HCT116 (cell line): Measurements from ENCODE around the gene CRHBP. TPM values are rescaled to one million over a fixed set of nuclear protein-coding genes. Genes with fewer than 3 reads are reported as not detected.

Source experiments
- ATAC-seq: fragments of 200-7000 bp; cut with Tn5 transposase; 2 replicates; pipeline ENCODE4 v1.9.1; 2020; ENCODE audit warnings: mild to moderate bottlenecking, moderate library complexity
- BruUV-seq: library from RNA; stranded (reverse); fragments of 400-500 nt; replicated peaks from 2 replicates; lab custom pipeline; 2021; lab: Mats Ljungman, UMichigan
- CTCF ChIA-PET: fragments of 300-600 bp; sonication (Branson Sonifier 250); formaldehyde crosslinking; loops from one replicate; lab custom pipeline; 2021; ENCODE audit warnings: antibody characterized with exemption; lab: Charles Lee
- POLR2A ChIA-PET: fragments of 300-600, 350-600 bp; sonication (Branson Sonifier 250); formaldehyde crosslinking; loops from one replicate; lab custom pipeline; 2021; ENCODE audit warnings: antibody characterized with exemption; lab: Charles Lee
- RAD21 ChIA-PET, 2 experiments: fragments of 300-600 bp; sonication (Branson Sonifier 250); formaldehyde crosslinking; loops; one replicate each; lab custom pipeline; 2023; ENCODE audit warnings: low total read pairs in 2 of 2; ENCODE audit not compliant: uncharacterized antibody in 2 of 2, unreplicated experiment in 2 of 2, low non-redundant PET in 1 of 2; lab: Charles Lee
- DNase-seq: peaks from one replicate; pipeline ENCODE4 v3.0.0-alpha.2; 2010; ENCODE audit warnings: low read depth, low spot score
- H2AFZ ChIP-seq: fragments of 200-600 bp; shearing (Covaris generic), sonication (generic); 2 replicates; pipeline ENCODE4 v1.6.1; 2017; ENCODE audit warnings: low read depth, mixed run types, mixed read lengths, antibody characterized with exemption, low read length; ENCODE audit not compliant: poor library complexity, severe bottlenecking
- H3K27ac ChIP-seq: 2 replicates; pipeline ENCODE4 v1.5.1; 2012; ENCODE audit warnings: low read depth, low read length
- H3K27me3 ChIP-seq: fragments of 200-600 bp; sonication (generic); 2 replicates; pipeline ENCODE4 v1.6.1; 2016; ENCODE audit warnings: mixed run types, low read length, mixed read lengths; ENCODE audit not compliant: insufficient read depth
- H3K36me3 ChIP-seq, 2 experiments: fragments of 200-500 bp in 1 of 2; fragments of 200-600 bp in 1 of 2; sonication (Bioruptor generic) in 1 of 2; sonication (generic) in 1 of 2; 2 replicates each; pipeline versions ENCODE4 v1.5.1 to v1.6.1; 2014 to 2016; ENCODE audit warnings: low read length in 2 of 2, inconsistent platforms in 1 of 2, mixed read lengths in 1 of 2, mixed run types in 1 of 2; ENCODE audit not compliant: insufficient read depth in 2 of 2, control insufficient read depth in 1 of 2
- H3K4me1 ChIP-seq, 2 experiments: fragments of 200-600 bp in 1 of 2; sonication (generic) in 1 of 2; 2 replicates each; pipeline versions ENCODE4 v1.5.1 to v1.6.1; 2012 to 2017; ENCODE audit warnings: low read length in 2 of 2, inconsistent platforms in 1 of 2, mild to moderate bottlenecking in 1 of 2, mixed read lengths in 1 of 2, mixed run types in 1 of 2, moderate library complexity in 1 of 2; ENCODE audit not compliant: insufficient read depth in 2 of 2, control insufficient read depth in 1 of 2
- H3K4me2 ChIP-seq: fragments of 200-600 bp; sonication (generic); 2 replicates; pipeline ENCODE4 v1.6.1; 2017; ENCODE audit warnings: mixed run types, low read length, mixed read lengths
- H3K4me3 ChIP-seq, 2 experiments: fragments of 200-600 bp in 1 of 2; sonication (generic) in 1 of 2; replicated peaks in 1 of 2; 2 replicates each; pipeline ENCODE4 v1.5.1; 2011 to 2016; ENCODE audit warnings: low read length in 2 of 2, control low read depth in 1 of 2, low read depth in 1 of 2, mild to moderate bottlenecking in 1 of 2, mixed read lengths in 1 of 2, mixed run types in 1 of 2
- H3K79me2 ChIP-seq: fragments of 200-600 bp; sonication (generic); 2 replicates; pipeline ENCODE4 v1.6.1; 2017; ENCODE audit warnings: mild to moderate bottlenecking, mixed run types, low read length, moderate library complexity, mixed read lengths; ENCODE audit not compliant: insufficient read depth
- H3K9ac ChIP-seq: fragments of 200-600 bp; sonication (generic); 2 replicates; pipeline ENCODE4 v1.6.1; 2016; ENCODE audit warnings: low read length, mixed read lengths
- H3K9me2 ChIP-seq: fragments of 200-600 bp; sonication (generic), shearing (Covaris generic); 2 replicates; pipeline ENCODE4 v1.6.1; 2017; ENCODE audit warnings: mixed run types, mild to moderate bottlenecking, moderate library complexity; ENCODE audit not compliant: insufficient read depth
- H3K9me3 ChIP-seq, 2 experiments: fragments of 200-500 bp in 1 of 2; fragments of 200-600 bp in 1 of 2; sonication (Bioruptor generic) in 1 of 2; sonication (generic) in 1 of 2; 2 replicates each; pipeline ENCODE4 v1.6.1; 2014 to 2017; ENCODE audit warnings: low read length in 2 of 2, mixed read lengths in 2 of 2, inconsistent platforms in 1 of 2, low read depth in 1 of 2, mild to moderate bottlenecking in 1 of 2, mixed run types in 1 of 2, moderate library complexity in 1 of 2; ENCODE audit not compliant: control insufficient read depth in 1 of 2, insufficient read depth in 1 of 2
- H4K20me1 ChIP-seq: fragments of 200-600 bp; sonication (generic), shearing (Covaris generic); 2 replicates; pipeline ENCODE4 v1.6.1; 2017; ENCODE audit warnings: mixed run types, mild to moderate bottlenecking, moderate library complexity; ENCODE audit not compliant: insufficient read depth
- FOSL1 ChIP-seq: IDR thresholded peaks from 2 replicates; pipeline ENCODE4 v1.6.1; 2012; ENCODE audit warnings: low read depth
- POLR2AphosphoS5 ChIP-seq: IDR thresholded peaks from 2 replicates; pipeline ENCODE4 v1.6.1; 2011; ENCODE audit warnings: mild to moderate bottlenecking, low read depth, low read length, moderate library complexity
- TCF7L2 ChIP-seq: IDR thresholded peaks from 2 replicates; pipeline ENCODE4 v1.7.0; 2011; ENCODE audit warnings: borderline replicate concordance, inconsistent platforms; ENCODE audit not compliant: insufficient read depth, insufficient read length; ENCODE audit errors: extremely low read depth
- YY1 ChIP-seq: IDR thresholded peaks from 2 replicates; pipeline ENCODE4 v1.6.1; 2011; ENCODE audit warnings: low read length, low read depth, moderate library complexity, mild to moderate bottlenecking; ENCODE audit not compliant: insufficient replicate concordance; ENCODE audit errors: extremely low read depth
- intact Hi-C: fragments of 100-400 bp; cut with micrococcal nuclease; formaldehyde crosslinking; loops from 2 replicates; pipeline ENCODE4 v1.10.0; 2022
- total RNA-seq: library from RNA; stranded (reverse); gene quantifications from one replicate; pipeline ENCODE4 v1.2.1, GENCODE V29; 2021; ENCODE audit not compliant: unreplicated experiment
- TF ChIP-seq, protein P1 (sequence below): IDR thresholded peaks from 2 replicates; pipeline ENCODE4 v1.6.1; 2012; ENCODE audit warnings: low read depth

The CRHBP gene
- total RNA-seq, 1 experiment from 2014 or later = not detected

DNA sequence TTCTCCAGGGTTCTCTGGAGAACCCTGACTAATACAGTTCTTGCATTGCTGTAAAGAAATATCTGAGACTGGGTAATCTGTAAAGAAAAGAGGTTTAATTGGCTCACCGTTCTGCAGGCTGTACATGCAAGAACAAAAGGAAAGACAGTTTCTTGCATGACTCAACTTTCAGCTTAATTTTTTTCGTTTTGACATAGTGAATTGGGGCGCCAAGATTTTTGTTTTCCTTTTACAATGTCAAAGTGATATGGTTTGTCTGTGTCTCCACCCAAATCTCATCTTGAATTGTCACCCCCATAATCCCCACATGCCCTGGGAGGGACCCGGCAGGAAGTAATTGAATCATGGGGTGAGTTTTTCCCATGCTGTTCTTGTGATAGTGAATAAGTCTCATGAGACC lies 11.8 kb upstream of the CRHBP start:
- intact Hi-C loops = no loop called here
- Histone ChIP-seq H3K36me3 (no peaks in the 10 kb centered on the region), H3K9me2 (no peaks in the 10 kb centered on the region), H3K79me2 (no peaks in the 10 kb centered on the region), H3K4me1 (no peaks in the 10 kb centered on the region), H3K27me3 (no peaks in the 10 kb centered on the region), H2AFZ (no peak overlapping the region), H3K27ac (no peak overlapping the region), H3K4me2 (no peak overlapping the region), H3K9me3 (no peaks in the 10 kb centered on the region), H3K9ac (no peak overlapping the region), H4K20me1 (no peaks in the 10 kb centered on the region), H3K4me3 (no peak overlapping the region)
- TF ChIP-seq YY1 (no peak), TCF7L2 (no peak), POLR2AphosphoS5 (no peak)
- ChIA-PET CTCF (no interaction called here), RAD21 (no interaction called here), POLR2A (no interaction called here)
- BruUV-seq = no TSS peak
- no peak for ATAC-seq
- DNase-seq = no peak

DNA sequence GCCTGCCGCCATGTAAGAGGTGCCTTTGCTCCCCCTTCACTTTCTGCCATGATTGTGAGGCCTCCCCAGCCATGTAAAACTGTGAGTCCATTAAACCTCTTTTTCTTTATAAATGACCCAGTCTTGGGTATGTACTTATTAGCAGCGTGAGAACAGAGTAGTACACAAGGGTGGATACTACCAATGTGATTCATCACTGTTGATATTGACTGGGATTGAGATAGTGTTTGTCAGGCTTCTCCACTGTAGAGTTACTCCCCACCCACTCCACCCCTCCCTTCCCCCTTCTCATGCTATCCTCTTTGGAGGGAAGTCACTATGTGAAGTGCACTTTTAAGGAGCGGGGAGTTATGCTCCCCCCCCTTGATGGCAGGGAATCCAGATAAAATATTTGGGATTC lies 11.4 kb upstream of the CRHBP start:
- ChIA-PET POLR2A (no interaction called here), RAD21 (no interaction called here), CTCF (no interaction called here)
- Histone ChIP-seq H3K36me3 (no peaks in the 10 kb centered on the region), H3K4me2 (no peak overlapping the region), H3K4me3 (no peak overlapping the region), H3K4me1 (no peaks in the 10 kb centered on the region), H4K20me1 (no peaks in the 10 kb centered on the region), H3K9me3 (no peaks in the 10 kb centered on the region), H3K79me2 (no peaks in the 10 kb centered on the region), H3K9ac (no peak overlapping the region), H3K27me3 (no peaks in the 10 kb centered on the region), H2AFZ (no peak overlapping the region), H3K9me2 (no peaks in the 10 kb centered on the region), H3K27ac (no peak overlapping the region)
- BruUV-seq = no TSS peak
- TF ChIP-seq, protein P1, sequence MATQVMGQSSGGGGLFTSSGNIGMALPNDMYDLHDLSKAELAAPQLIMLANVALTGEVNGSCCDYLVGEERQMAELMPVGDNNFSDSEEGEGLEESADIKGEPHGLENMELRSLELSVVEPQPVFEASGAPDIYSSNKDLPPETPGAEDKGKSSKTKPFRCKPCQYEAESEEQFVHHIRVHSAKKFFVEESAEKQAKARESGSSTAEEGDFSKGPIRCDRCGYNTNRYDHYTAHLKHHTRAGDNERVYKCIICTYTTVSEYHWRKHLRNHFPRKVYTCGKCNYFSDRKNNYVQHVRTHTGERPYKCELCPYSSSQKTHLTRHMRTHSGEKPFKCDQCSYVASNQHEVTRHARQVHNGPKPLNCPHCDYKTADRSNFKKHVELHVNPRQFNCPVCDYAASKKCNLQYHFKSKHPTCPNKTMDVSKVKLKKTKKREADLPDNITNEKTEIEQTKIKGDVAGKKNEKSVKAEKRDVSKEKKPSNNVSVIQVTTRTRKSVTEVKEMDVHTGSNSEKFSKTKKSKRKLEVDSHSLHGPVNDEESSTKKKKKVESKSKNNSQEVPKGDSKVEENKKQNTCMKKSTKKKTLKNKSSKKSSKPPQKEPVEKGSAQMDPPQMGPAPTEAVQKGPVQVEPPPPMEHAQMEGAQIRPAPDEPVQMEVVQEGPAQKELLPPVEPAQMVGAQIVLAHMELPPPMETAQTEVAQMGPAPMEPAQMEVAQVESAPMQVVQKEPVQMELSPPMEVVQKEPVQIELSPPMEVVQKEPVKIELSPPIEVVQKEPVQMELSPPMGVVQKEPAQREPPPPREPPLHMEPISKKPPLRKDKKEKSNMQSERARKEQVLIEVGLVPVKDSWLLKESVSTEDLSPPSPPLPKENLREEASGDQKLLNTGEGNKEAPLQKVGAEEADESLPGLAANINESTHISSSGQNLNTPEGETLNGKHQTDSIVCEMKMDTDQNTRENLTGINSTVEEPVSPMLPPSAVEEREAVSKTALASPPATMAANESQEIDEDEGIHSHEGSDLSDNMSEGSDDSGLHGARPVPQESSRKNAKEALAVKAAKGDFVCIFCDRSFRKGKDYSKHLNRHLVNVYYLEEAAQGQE = no peak
- TF ChIP-seq FOSL1 (no peak), YY1 (no peak)
- DNase-seq (no peak), ATAC-seq (no peak)
- intact Hi-C loops = no loop called here
